Peyer's patch (tissue), 4 donors: ENCODE data around the gene ANXA5. TPM values are rescaled to one million over a fixed set of nuclear protein-coding genes. Genes with fewer than 3 reads are reported as not detected.

Experiments used
- DNase-seq, 3 donors: peaks; one replicate each; pipeline ENCODE4 v3.0.0-alpha.2; 2017 to 2019
- H3K27ac ChIP-seq, 4 donors: fragments of 200-600 bp; sonication (generic); one replicate each; pipeline ENCODE4 v1.5.1; 2016 to 2019
- H3K27me3 ChIP-seq, 2 donors: fragments of 200-600 bp; sonication (generic); one replicate each; pipeline ENCODE4 v1.5.1; 2019
- H3K36me3 ChIP-seq, 3 donors: fragments of 200-600 bp; sonication (generic); one replicate each; pipeline ENCODE4 v1.5.1; 2016 to 2019
- H3K4me1 ChIP-seq, 4 donors: fragments of 200-600 bp; sonication (generic); one replicate each; pipeline ENCODE4 v1.5.1; 2016 to 2019
- H3K4me3 ChIP-seq, 4 donors: fragments of 200-600 bp; sonication (generic); 1 replicate in 3 of 4; 2 replicates in 1 of 4; pipeline ENCODE4 v1.5.1; 2016 to 2019; ENCODE audit warnings: mild to moderate bottlenecking in 1 of 4
- H3K9me3 ChIP-seq, 4 donors: fragments of 200-600 bp; sonication (generic); one replicate each; pipeline ENCODE4 v1.5.1; 2016 to 2019; ENCODE audit warnings: mild to moderate bottlenecking in 1 of 4
- CTCF ChIP-seq, 6 experiments: fragments of 450-650 bp in 4 of 6; fragments of 200-600 bp in 2 of 6; sonication (generic) in 1 of 6; IDR thresholded peaks; one replicate each; pipeline ENCODE4 v1.5.1; 2017 to 2019; ENCODE audit warnings: antibody characterized with exemption in 6 of 6, mild to moderate bottlenecking in 3 of 6, moderate library complexity in 1 of 6
- POLR2A ChIP-seq, 2 donors: fragments of 450-650 bp; IDR thresholded peaks; one replicate each; pipeline ENCODE4 v1.5.1; 2017; ENCODE audit warnings: antibody characterized with exemption in 2 of 2, mild to moderate bottlenecking in 2 of 2, moderate library complexity in 2 of 2
- total RNA-seq, 4 donors: library from RNA; depleted of rRNA; stranded (reverse); fragments of >200 nt; gene quantifications; one replicate each; pipeline ENCODE4 v1.1.0, GENCODE V29; 2016

Gene ANXA5
- total RNA-seq, 4 donors from 2014 or later = 39.1 to 188 (median 49.4) TPM

GRCh38 chr4:121684561-121684960 lies 12.2 kb downstream of the ANXA5 start:
- no peak for DNase-seq
- no peak overlapping the region for H3K27ac ChIP-seq
- no peak overlapping the region for H3K4me3 ChIP-seq
- TF ChIP-seq POLR2A (IDR thresholded peaks at IDR 0.05) = no peak
- TF ChIP-seq CTCF (IDR thresholded peaks at IDR 0.05) = no peak
- H3K27me3 ChIP-seq = no peaks in the 10 kb centered on the region
- H3K36me3 ChIP-seq = peaks cover 0 to 49% (median 0%) of the 10 kb centered on the region in 3 donors
- H3K4me1 ChIP-seq = peaks cover 0 to 2% (median 0%) of the 10 kb centered on the region in 4 donors
- H3K9me3 ChIP-seq = no peaks in the 10 kb centered on the region

- no peaks in the 10 kb centered on the region for H3K4me1 ChIP-seq
- H3K9me3 ChIP-seq = no peaks in the 10 kb centered on the region
- no peak for DNase-seq
- TF ChIP-seq POLR2A (IDR thresholded peaks at IDR 0.05) (no peak), CTCF (IDR thresholded peaks at IDR 0.05) (no peak)
- peaks cover 0 to 49% (median 0%) of the 10 kb centered on the region in 3 donors for H3K36me3 ChIP-seq
- H3K27ac ChIP-seq = no peak overlapping the region
- H3K27me3 ChIP-seq = no peaks in the 10 kb centered on the region
- H3K4me3 ChIP-seq = no peak overlapping the region
Measured at GRCh38 chr4:121684016-121684415, 12.8 kb downstream of the ANXA5 start.

- peaks cover 0 to 65% (median 3%) of the 10 kb centered on the region in 3 donors for H3K36me3 ChIP-seq
- TF ChIP-seq CTCF (IDR thresholded peaks at IDR 0.05) (no peak), POLR2A (IDR thresholded peaks at IDR 0.05) (no peak)
- H3K4me3 ChIP-seq = no peak overlapping the region
- no peak for DNase-seq
- no peaks in the 10 kb centered on the region for H3K4me1 ChIP-seq
- H3K9me3 ChIP-seq = no peaks in the 10 kb centered on the region
- H3K27me3 ChIP-seq = no peaks in the 10 kb centered on the region
- no peak overlapping the region for H3K27ac ChIP-seq
Measured at GRCh38 chr4:121680571-121680970, 16.2 kb downstream of the ANXA5 start.

- H3K27ac ChIP-seq = no peak overlapping the region
- H3K4me1 ChIP-seq = no peaks in the 10 kb centered on the region
- H3K9me3 ChIP-seq = no peaks in the 10 kb centered on the region
- H3K4me3 ChIP-seq = no peak overlapping the region
- no peak for DNase-seq
- TF ChIP-seq CTCF (IDR thresholded peaks at IDR 0.05) = no peak
- TF ChIP-seq POLR2A (IDR thresholded peaks at IDR 0.05) = no peak
- no peaks in the 10 kb centered on the region for H3K27me3 ChIP-seq
- H3K36me3 ChIP-seq = peaks cover 0 to 59% (median 3%) of the 10 kb centered on the region in 3 donors
Measured at GRCh38 chr4:121679951-121680350, 16.8 kb downstream of the ANXA5 start.

GRCh38 chr4:121679267-121679666 lies 17.5 kb downstream of the ANXA5 start:
- peaks cover 0 to 53% (median 3%) of the 10 kb centered on the region in 3 donors for H3K36me3 ChIP-seq

More at GRCh38 chr4:121679267-121679666, 17.5 kb downstream of the ANXA5 start:
- H3K4me1 ChIP-seq = no peaks in the 10 kb centered on the region
- no peak overlapping the region for H3K27ac ChIP-seq
- H3K27me3 ChIP-seq = no peaks in the 10 kb centered on the region
- H3K4me3 ChIP-seq = no peak overlapping the region
- H3K9me3 ChIP-seq = no peaks in the 10 kb centered on the region
- no peak for TF ChIP-seq CTCF (IDR thresholded peaks at IDR 0.05)
- TF ChIP-seq POLR2A (IDR thresholded peaks at IDR 0.05) = no peak
- DNase-seq = no peak
